Mucosa of rectum (tissue), 2 donors: ENCODE measurements around the gene NELFB.

Source experiments
- H3K27ac ChIP-seq, 2 donors: one replicate each; pipeline ENCODE4 v1.7.0; 2013; ENCODE audit warnings: inconsistent platforms in 2 of 2, low read depth in 2 of 2, low read length in 2 of 2
- H3K27me3 ChIP-seq, 2 donors: one replicate each; pipeline ENCODE4 v1.7.0; 2013; ENCODE audit warnings: low read length in 2 of 2; ENCODE audit not compliant: control insufficient read depth in 2 of 2, insufficient read depth in 2 of 2
- H3K36me3 ChIP-seq, 2 donors: one replicate each; pipeline ENCODE4 v1.7.0; 2013; ENCODE audit warnings: low read length in 2 of 2; ENCODE audit not compliant: control insufficient read depth in 2 of 2, insufficient read depth in 2 of 2
- H3K4me1 ChIP-seq, 2 donors: one replicate each; pipeline ENCODE4 v1.7.0; 2013; ENCODE audit warnings: low read length in 2 of 2, mild to moderate bottlenecking in 1 of 2; ENCODE audit not compliant: control insufficient read depth in 2 of 2, insufficient read depth in 2 of 2
- H3K4me3 ChIP-seq, 2 donors: one replicate each; pipeline ENCODE4 v1.7.0; 2013; ENCODE audit warnings: low read length in 2 of 2
- H3K9ac ChIP-seq, 2 donors: one replicate each; pipeline ENCODE4 v1.7.0; 2013; ENCODE audit warnings: low read length in 2 of 2, low read depth in 1 of 2, mild to moderate bottlenecking in 1 of 2
- H3K9me3 ChIP-seq, 2 donors: one replicate each; pipeline ENCODE4 v1.7.0; 2013; ENCODE audit warnings: low read length in 2 of 2; ENCODE audit not compliant: control insufficient read depth in 2 of 2
- donor health status: healthy.
- donor health status: Normal muscosa, but diverticular disease.

The NELFB gene

DNA sequence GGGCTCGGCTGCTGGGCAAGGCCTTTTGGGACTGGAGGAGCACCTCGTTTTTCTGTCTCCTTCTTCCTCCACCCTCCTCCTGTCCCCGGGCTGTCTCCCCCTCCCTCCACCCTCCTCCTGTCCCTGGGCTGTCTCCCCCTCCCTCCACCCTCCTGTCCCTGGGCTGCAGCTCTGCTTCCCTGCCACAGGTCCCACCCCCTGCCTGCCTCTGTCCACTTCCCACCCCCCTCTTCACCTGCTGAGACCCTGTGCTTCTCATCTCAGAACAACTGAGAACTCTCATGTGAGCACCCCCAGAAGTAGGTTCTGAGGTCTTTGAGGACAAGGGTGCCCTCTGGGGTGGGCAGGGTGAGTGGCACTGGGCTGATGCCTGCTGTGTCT is 16.6 kb downstream of the NELFB start:
- no peak overlapping the region for H3K9ac ChIP-seq
- no peaks in the 10 kb centered on the region for H3K27me3 ChIP-seq
- no peak overlapping the region for H3K4me3 ChIP-seq
- no peak overlapping the region for H3K27ac ChIP-seq
- H3K4me1 ChIP-seq, result peaks cover 23 to 44% of the 10 kb centered on the region in 2 donors
- H3K9me3 ChIP-seq, result no peaks in the 10 kb centered on the region
- H3K36me3 ChIP-seq, result peaks cover 9 to 16% of the 10 kb centered on the region in 2 donors

GRCh38 chr9:137272241-137273094 is 17.3 kb downstream of the NELFB start:
- no peak overlapping the region for H3K9ac ChIP-seq
- no peaks in the 10 kb centered on the region for H3K27me3 ChIP-seq
- H3K4me3 ChIP-seq, result no peak overlapping the region
- peaks cover 6 to 16% of the 10 kb centered on the region in 2 donors for H3K36me3 ChIP-seq
- H3K4me1 ChIP-seq, result peaks cover 31 to 52% of the 10 kb centered on the region in 2 donors
- H3K27ac ChIP-seq, result no peak overlapping the region
- H3K9me3 ChIP-seq, result no peaks in the 10 kb centered on the region

DNA sequence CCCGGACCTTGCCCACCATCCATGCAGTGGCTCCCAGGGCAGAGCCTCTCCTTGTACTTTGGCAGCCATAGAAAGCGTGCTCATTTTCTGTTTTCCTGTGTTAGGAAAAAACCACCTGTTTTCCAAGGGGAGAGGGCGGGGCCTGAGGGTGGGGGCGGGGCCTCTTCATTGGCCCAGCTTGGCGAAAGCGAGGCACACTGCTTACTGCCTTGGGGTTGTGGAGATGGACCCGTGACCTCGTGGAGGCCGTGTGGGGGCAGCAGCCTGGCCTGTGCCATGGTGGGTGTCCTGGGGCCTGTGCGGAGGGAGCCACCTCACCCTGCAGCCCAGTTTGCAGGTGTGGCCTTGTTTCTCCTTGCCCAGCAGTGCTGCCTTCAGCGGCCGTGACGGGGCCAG is 18.0 kb downstream of the NELFB start:
- Histone ChIP-seq H3K9me3 (no peaks in the 10 kb centered on the region), H3K4me1 (peaks cover 31 to 51% of the 10 kb centered on the region in 2 donors), H3K27me3 (no peaks in the 10 kb centered on the region), H3K4me3 (no peak overlapping the region), H3K9ac (no peak overlapping the region), H3K27ac (no peak overlapping the region), H3K36me3 (peaks cover 6 to 12% of the 10 kb centered on the region in 2 donors)

GRCh38 chr9:137273611-137274320 is 18.6 kb downstream of the NELFB start:
- Histone ChIP-seq H3K27ac (peak overlapping the region; percentile 63 to 90), H3K4me3 (no peak overlapping the region), H3K27me3 (no peaks in the 10 kb centered on the region), H3K36me3 (peaks cover 6 to 10% of the 10 kb centered on the region in 2 donors), H3K9ac (peak overlapping the region in 1 of 2 donors; percentile 73), H3K9me3 (no peaks in the 10 kb centered on the region), H3K4me1 (peaks cover 27 to 47% of the 10 kb centered on the region in 2 donors)

GRCh38 chr9:137275203-137275587 is 20.1 kb downstream of the NELFB start:
- H3K27me3 ChIP-seq, result no peaks in the 10 kb centered on the region
- H3K27ac ChIP-seq, result no peak overlapping the region
- peaks cover 15 to 19% of the 10 kb centered on the region in 2 donors for H3K36me3 ChIP-seq
- peaks cover 19 to 35% of the 10 kb centered on the region in 2 donors for H3K4me1 ChIP-seq
- peak overlapping the region in 1 of 2 donors; percentile 1 for H3K9ac ChIP-seq
- no peak overlapping the region for H3K4me3 ChIP-seq
- H3K9me3 ChIP-seq, result no peaks in the 10 kb centered on the region

DNA sequence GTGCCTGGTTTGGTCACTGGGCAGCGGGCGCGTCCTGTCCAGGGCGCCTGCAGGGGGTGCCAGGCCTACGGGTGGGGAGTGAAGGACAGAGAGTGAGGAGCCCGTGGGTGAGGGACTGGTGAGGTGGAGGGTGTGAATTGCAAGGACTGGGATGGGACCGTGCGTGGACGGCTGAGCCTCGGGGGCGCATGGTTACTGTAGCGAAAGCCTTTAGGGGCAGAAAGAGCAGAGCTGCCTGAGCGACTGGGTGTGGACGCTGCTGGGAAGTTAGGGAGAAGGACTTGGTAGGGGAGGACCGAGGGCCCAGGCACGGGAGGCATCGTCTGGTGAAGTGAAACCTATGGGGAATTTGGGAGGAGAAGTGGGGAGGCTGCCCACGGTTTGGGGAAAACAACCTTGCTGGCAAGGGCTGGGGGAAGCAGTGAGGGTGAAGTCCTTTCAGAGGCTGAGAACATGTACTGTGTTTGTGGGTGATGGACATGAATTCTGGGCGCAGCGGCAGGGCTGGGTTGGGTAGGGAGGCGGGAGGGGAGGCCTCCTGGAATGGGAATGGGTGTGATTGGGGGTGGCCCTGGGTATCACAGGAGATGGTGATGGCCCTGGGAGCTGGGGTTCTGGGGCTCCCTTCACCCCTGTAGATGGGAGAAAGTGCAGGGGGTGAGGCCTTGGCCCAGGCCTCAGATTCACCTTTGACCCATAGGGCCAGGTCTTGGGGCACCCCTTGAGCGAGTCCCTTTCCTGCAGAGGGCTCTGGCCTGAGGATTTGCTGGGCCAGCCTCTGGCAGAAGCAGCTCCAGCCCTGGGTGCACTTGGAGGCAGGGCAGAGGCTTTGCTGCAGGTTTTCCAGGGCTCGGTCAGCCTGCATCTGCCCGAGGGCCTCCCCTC is 20.7 kb downstream of the NELFB start:
- H3K9ac ChIP-seq, result peak overlapping the region in 1 of 2 donors; percentile 1
- H3K4me3 ChIP-seq, result no peak overlapping the region
- H3K27ac ChIP-seq, result peak overlapping the region; percentile 91 to 96

DNA sequence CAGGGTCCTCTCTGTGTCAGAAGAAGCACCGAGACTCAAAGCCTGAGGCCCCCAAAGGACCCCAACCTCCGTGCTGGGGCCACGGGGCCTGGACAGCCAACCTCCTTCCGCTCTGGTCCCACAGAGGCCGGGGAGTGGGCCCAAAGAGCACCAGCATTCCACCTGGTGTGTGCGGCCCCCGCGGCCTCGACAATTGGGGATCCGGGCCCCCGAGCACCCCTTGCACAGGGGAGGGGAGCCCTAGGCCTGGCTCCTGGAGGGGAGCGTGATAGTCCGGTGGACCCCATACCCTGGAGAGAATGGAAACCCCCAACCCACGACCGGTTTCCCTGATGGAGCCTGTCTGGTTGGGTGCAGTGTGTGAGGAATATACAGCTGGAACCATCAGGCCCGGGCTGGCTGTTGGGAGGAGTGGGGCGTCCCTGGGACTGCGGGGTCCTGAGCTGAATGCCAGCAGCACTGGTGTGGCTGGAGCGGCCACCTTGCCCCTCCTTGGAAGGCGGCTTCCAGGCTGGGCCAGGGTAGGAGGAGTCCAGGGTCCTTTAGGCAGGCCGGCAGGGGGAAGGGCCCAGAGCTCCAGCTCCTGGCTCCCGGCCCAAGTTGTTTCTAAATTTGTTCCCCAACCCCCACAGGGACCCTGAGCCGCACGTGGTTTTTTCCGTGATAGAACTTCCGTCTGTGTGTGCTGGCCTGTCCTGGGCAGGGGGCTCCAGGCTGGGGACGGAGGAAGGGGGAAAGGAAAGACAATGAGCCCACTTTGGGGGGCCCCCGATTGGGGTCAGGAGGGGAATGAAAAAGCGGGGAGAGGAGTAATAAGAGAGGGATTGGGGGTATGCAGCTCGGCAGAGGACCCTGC is 21.6 kb downstream of the NELFB start:
- Histone ChIP-seq H3K9ac (peak overlapping the region; percentile 92 to 99), H3K4me1 (peaks cover 21 to 35% of the 10 kb centered on the region in 2 donors), H3K4me3 (peak overlapping the region; percentile 85), H3K27me3 (no peaks in the 10 kb centered on the region), H3K36me3 (peaks cover 16 to 19% of the 10 kb centered on the region in 2 donors), H3K9me3 (no peaks in the 10 kb centered on the region), H3K27ac (peak overlapping the region; percentile 91 to 96)

More for the DNA sequence above, 20.7 kb downstream of the NELFB start:
- Histone ChIP-seq H3K4me1 (peaks cover 19 to 35% of the 10 kb centered on the region in 2 donors), H3K27me3 (no peaks in the 10 kb centered on the region), H3K36me3 (peaks cover 15 to 19% of the 10 kb centered on the region in 2 donors), H3K9me3 (no peaks in the 10 kb centered on the region)

- Histone ChIP-seq H3K9me3 (no peaks in the 10 kb centered on the region), H3K27ac (peak within 1 kb of the TSS; percentile 91 to 96), H3K27me3 (no peaks in the 10 kb centered on the region), H3K4me3 (peak within 1 kb of the TSS; percentile 85), H3K36me3 (peaks cover 17 to 18% of the 10 kb centered on the region in 2 donors), H3K9ac (peak within 1 kb of the TSS; percentile 92 to 99), H3K4me1 (peaks cover 21 to 35% of the 10 kb centered on the region in 2 donors)
Observed at GRCh38 chr9:137277329-137278041, 22.4 kb downstream of the NELFB start, which contains the start of gene TOR4A. Gene TOR4A (plus strand): TSS chr9:137277726. CDS start chr9:137278690, 964 bp downstream.
